ENCODE data around the gene LDB2. TPM values are rescaled to one million over a fixed set of nuclear protein-coding genes. Genes with fewer than 3 reads are reported as not detected.

The LDB2 gene
- total RNA-seq, 1 donor from 2014 or later, result 3.1 TPM

DNA sequence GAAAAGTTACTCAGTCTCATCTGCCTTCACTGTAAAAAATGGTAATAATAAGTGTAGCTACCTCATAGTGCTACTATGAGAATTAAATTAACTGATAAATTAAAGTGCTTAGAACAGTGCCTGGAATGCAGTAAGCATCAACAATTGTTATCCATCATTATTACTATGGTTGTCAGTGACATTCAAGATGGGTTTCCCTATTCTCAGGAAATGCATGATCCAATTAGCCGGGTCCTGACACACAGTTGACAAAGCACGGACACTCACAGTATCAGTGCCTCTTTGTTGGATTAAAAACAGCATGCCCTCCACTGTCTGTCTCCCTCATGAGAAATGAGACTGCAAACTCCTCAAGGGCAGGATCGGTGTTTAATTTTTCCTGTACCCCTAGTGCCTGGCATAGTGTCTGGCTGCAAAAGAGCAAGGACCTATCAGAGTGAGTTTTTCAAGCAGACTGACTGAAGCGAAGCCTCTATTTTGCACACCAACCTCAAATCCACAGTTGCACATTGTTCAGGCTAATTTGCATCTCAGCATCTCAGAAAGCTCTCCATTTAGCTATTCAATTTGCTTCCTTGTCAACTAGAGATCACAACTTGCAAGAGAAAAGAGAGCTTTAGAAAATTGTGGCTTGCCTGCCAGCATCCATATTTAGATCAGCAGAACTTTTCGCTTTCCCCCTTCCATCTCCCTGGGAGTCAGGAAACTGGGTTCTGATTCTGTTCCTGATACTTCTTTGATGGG is 122.9 kb downstream of the LDB2 start:
- H3K4me1 Mint-ChIP-seq (ENCODE audit: low read depth, unreplicated experiment), result no peaks in the 10 kb centered on the region
- no peaks in the 10 kb centered on the region for H3K36me3 Mint-ChIP-seq (ENCODE audit: unreplicated experiment)
- no peak overlapping the region for H3K4me3 Mint-ChIP-seq (ENCODE audit: unreplicated experiment)
- H3K27ac Mint-ChIP-seq (ENCODE audit: unreplicated experiment), result no peak overlapping the region
- no peaks in the 10 kb centered on the region for H3K27me3 Mint-ChIP-seq (ENCODE audit: unreplicated experiment)
- H3K9me3 Mint-ChIP-seq (ENCODE audit: unreplicated experiment), result no peaks in the 10 kb centered on the region
- no peak for DNase-seq
- TF ChIP-seq, protein P1, sequence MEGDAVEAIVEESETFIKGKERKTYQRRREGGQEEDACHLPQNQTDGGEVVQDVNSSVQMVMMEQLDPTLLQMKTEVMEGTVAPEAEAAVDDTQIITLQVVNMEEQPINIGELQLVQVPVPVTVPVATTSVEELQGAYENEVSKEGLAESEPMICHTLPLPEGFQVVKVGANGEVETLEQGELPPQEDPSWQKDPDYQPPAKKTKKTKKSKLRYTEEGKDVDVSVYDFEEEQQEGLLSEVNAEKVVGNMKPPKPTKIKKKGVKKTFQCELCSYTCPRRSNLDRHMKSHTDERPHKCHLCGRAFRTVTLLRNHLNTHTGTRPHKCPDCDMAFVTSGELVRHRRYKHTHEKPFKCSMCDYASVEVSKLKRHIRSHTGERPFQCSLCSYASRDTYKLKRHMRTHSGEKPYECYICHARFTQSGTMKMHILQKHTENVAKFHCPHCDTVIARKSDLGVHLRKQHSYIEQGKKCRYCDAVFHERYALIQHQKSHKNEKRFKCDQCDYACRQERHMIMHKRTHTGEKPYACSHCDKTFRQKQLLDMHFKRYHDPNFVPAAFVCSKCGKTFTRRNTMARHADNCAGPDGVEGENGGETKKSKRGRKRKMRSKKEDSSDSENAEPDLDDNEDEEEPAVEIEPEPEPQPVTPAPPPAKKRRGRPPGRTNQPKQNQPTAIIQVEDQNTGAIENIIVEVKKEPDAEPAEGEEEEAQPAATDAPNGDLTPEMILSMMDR (IDR thresholded peaks at IDR 0.05; ENCODE audit: partially characterized antibody, unreplicated experiment), result no peak

DNA sequence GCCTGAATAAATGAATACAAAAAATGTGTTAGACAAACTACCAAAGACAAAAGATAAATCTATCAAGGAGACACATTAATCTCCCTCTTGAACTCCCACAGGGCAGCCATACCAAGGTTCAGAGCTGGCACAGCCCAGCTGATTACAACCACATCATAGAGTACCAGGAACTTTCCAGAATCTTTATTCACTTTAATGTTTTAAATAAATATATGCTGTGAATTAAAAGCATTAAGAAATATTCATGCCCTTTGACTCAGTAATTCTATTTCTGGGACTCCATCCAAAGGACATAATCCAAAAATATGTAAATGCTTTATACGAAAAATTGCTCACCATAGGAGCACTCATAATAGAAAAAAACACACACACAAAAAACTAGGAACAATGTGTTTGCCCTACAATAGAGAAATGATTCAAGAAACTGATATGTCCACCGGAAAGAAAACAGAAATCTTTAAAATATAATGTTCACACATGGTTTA is 126.0 kb downstream of the LDB2 start:
- no peak for DNase-seq
- no peaks in the 10 kb centered on the region for H3K36me3 Mint-ChIP-seq (ENCODE audit: unreplicated experiment)
- no peak overlapping the region for H3K4me3 Mint-ChIP-seq (ENCODE audit: unreplicated experiment)
- no peaks in the 10 kb centered on the region for H3K4me1 Mint-ChIP-seq (ENCODE audit: low read depth, unreplicated experiment)
- TF ChIP-seq, protein P1 (IDR thresholded peaks at IDR 0.05; ENCODE audit: partially characterized antibody, unreplicated experiment), result no peak
- no peaks in the 10 kb centered on the region for H3K9me3 Mint-ChIP-seq (ENCODE audit: unreplicated experiment)
- H3K27me3 Mint-ChIP-seq (ENCODE audit: unreplicated experiment), result no peaks in the 10 kb centered on the region
- H3K27ac Mint-ChIP-seq (ENCODE audit: unreplicated experiment), result no peak overlapping the region

GRCh38 chr4:16770710-16771285 is 127.6 kb downstream of the LDB2 start:
- no peak overlapping the region for H3K4me3 Mint-ChIP-seq (ENCODE audit: unreplicated experiment)

GRCh38 chr4:16767861-16768260 is 130.6 kb downstream of the LDB2 start:
- H3K27ac Mint-ChIP-seq (ENCODE audit: unreplicated experiment), result no peak overlapping the region
- no peaks in the 10 kb centered on the region for H3K36me3 Mint-ChIP-seq (ENCODE audit: unreplicated experiment)
- no peak overlapping the region for H3K4me3 Mint-ChIP-seq (ENCODE audit: unreplicated experiment)
- no peaks in the 10 kb centered on the region for H3K4me1 Mint-ChIP-seq (ENCODE audit: low read depth, unreplicated experiment)
- no peaks in the 10 kb centered on the region for H3K9me3 Mint-ChIP-seq (ENCODE audit: unreplicated experiment)
- TF ChIP-seq, protein P1 (IDR thresholded peaks at IDR 0.05; ENCODE audit: partially characterized antibody, unreplicated experiment), result no peak
- H3K27me3 Mint-ChIP-seq (ENCODE audit: unreplicated experiment), result no peaks in the 10 kb centered on the region
- no peak for DNase-seq

More at GRCh38 chr4:16770710-16771285, 127.6 kb downstream of the LDB2 start:
- Mint-ChIP-seq H3K27me3 (ENCODE audit: unreplicated experiment) (no peaks in the 10 kb centered on the region), H3K4me1 (ENCODE audit: low read depth, unreplicated experiment) (no peaks in the 10 kb centered on the region), H3K27ac (ENCODE audit: unreplicated experiment) (no peak overlapping the region), H3K36me3 (ENCODE audit: unreplicated experiment) (no peaks in the 10 kb centered on the region), H3K9me3 (ENCODE audit: unreplicated experiment) (no peaks in the 10 kb centered on the region)
- TF ChIP-seq, protein P1 (IDR thresholded peaks at IDR 0.05; ENCODE audit: partially characterized antibody, unreplicated experiment), result no peak
- no peak for DNase-seq

DNA sequence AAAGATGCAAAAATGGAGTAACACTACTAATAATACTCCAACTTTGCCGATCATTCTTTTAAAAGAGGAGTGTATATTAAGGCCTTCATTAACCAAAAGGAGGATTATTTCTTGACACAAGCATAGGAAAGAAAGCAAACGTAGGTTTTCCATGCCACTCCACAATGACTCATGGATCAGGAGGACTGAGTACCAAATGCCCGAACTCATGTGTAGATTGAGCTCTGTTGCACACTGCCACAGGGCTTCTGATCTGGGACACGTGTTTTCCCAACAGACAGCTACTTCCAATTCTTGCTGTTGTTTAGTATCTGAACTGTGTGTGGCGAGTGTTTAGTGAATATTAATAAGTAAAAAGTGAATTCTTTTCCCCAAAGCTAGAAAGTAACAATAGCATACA is 131.2 kb downstream of the LDB2 start:
- Mint-ChIP-seq H3K27me3 (ENCODE audit: unreplicated experiment) (no peaks in the 10 kb centered on the region), H3K36me3 (ENCODE audit: unreplicated experiment) (no peaks in the 10 kb centered on the region), H3K9me3 (ENCODE audit: unreplicated experiment) (no peaks in the 10 kb centered on the region), H3K27ac (ENCODE audit: unreplicated experiment) (no peak overlapping the region), H3K4me1 (ENCODE audit: low read depth, unreplicated experiment) (no peaks in the 10 kb centered on the region), H3K4me3 (ENCODE audit: unreplicated experiment) (no peak overlapping the region)
- no peak for DNase-seq
- TF ChIP-seq, protein P1 (IDR thresholded peaks at IDR 0.05; ENCODE audit: partially characterized antibody, unreplicated experiment), result no peak

Measured in glutamatergic neuron (in vitro differentiated cells).